Measurements from ENCODE around the gene CERCAM. TPM values are rescaled to one million over a fixed set of nuclear protein-coding genes. Genes with fewer than 3 reads are reported as not detected.

Gene CERCAM
- total and polyA plus RNA-seq, 2 experiments from 2014 or later, result 2.7 to 7.9 TPM

GRCh38 chr9:128454991-128455390 is 34.3 kb downstream of the CERCAM start (continued):
- TF ChIP-seq, protein P1, sequence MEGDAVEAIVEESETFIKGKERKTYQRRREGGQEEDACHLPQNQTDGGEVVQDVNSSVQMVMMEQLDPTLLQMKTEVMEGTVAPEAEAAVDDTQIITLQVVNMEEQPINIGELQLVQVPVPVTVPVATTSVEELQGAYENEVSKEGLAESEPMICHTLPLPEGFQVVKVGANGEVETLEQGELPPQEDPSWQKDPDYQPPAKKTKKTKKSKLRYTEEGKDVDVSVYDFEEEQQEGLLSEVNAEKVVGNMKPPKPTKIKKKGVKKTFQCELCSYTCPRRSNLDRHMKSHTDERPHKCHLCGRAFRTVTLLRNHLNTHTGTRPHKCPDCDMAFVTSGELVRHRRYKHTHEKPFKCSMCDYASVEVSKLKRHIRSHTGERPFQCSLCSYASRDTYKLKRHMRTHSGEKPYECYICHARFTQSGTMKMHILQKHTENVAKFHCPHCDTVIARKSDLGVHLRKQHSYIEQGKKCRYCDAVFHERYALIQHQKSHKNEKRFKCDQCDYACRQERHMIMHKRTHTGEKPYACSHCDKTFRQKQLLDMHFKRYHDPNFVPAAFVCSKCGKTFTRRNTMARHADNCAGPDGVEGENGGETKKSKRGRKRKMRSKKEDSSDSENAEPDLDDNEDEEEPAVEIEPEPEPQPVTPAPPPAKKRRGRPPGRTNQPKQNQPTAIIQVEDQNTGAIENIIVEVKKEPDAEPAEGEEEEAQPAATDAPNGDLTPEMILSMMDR (conservative IDR thresholded peaks at IDR 0.05; ENCODE audit: low read depth in 2 of 2), result no peak
- TF ChIP-seq, protein P2, sequence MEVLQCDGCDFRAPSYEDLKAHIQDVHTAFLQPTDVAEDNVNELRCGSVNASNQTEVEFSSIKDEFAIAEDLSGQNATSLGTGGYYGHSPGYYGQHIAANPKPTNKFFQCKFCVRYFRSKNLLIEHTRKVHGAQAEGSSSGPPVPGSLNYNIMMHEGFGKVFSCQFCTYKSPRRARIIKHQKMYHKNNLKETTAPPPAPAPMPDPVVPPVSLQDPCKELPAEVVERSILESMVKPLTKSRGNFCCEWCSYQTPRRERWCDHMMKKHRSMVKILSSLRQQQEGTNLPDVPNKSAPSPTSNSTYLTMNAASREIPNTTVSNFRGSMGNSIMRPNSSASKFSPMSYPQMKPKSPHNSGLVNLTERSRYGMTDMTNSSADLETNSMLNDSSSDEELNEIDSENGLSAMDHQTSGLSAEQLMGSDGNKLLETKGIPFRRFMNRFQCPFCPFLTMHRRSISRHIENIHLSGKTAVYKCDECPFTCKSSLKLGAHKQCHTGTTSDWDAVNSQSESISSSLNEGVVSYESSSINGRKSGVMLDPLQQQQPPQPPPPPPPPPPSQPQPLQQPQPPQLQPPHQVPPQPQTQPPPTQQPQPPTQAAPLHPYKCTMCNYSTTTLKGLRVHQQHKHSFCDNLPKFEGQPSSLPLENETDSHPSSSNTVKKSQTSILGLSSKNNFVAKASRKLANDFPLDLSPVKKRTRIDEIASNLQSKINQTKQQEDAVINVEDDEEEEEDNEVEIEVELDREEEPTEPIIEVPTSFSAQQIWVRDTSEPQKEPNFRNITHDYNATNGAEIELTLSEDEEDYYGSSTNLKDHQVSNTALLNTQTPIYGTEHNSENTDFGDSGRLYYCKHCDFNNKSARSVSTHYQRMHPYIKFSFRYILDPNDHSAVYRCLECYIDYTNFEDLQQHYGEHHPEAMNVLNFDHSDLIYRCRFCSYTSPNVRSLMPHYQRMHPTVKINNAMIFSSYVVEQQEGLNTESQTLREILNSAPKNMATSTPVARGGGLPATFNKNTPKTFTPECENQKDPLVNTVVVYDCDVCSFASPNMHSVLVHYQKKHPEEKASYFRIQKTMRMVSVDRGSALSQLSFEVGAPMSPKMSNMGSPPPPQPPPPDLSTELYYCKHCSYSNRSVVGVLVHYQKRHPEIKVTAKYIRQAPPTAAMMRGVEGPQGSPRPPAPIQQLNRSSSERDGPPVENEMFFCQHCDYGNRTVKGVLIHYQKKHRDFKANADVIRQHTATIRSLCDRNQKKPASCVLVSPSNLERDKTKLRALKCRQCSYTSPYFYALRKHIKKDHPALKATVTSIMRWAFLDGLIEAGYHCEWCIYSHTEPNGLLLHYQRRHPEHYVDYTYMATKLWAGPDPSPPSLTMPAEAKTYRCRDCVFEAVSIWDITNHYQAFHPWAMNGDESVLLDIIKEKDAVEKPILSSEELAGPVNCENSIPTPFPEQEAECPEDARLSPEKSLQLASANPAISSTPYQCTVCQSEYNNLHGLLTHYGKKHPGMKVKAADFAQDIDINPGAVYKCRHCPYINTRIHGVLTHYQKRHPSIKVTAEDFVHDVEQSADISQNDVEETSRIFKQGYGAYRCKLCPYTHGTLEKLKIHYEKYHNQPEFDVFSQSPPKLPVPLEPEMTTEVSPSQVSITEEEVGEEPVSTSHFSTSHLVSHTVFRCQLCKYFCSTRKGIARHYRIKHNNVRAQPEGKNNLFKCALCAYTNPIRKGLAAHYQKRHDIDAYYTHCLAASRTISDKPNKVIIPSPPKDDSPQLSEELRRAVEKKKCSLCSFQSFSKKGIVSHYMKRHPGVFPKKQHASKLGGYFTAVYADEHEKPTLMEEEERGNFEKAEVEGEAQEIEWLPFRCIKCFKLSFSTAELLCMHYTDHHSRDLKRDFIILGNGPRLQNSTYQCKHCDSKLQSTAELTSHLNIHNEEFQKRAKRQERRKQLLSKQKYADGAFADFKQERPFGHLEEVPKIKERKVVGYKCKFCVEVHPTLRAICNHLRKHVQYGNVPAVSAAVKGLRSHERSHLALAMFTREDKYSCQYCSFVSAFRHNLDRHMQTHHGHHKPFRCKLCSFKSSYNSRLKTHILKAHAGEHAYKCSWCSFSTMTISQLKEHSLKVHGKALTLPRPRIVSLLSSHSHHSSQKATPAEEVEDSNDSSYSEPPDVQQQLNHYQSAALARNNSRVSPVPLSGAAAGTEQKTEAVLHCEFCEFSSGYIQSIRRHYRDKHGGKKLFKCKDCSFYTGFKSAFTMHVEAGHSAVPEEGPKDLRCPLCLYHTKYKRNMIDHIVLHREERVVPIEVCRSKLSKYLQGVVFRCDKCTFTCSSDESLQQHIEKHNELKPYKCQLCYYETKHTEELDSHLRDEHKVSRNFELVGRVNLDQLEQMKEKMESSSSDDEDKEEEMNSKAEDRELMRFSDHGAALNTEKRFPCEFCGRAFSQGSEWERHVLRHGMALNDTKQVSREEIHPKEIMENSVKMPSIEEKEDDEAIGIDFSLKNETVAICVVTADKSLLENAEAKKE (CRISPR knock-in tag; IDR thresholded peaks at IDR 0.05), result no peak
- no peak for TF ChIP-seq ZNF331 (CRISPR knock-in tag; IDR thresholded peaks at IDR 0.05; ENCODE audit: low read depth)

DNA sequence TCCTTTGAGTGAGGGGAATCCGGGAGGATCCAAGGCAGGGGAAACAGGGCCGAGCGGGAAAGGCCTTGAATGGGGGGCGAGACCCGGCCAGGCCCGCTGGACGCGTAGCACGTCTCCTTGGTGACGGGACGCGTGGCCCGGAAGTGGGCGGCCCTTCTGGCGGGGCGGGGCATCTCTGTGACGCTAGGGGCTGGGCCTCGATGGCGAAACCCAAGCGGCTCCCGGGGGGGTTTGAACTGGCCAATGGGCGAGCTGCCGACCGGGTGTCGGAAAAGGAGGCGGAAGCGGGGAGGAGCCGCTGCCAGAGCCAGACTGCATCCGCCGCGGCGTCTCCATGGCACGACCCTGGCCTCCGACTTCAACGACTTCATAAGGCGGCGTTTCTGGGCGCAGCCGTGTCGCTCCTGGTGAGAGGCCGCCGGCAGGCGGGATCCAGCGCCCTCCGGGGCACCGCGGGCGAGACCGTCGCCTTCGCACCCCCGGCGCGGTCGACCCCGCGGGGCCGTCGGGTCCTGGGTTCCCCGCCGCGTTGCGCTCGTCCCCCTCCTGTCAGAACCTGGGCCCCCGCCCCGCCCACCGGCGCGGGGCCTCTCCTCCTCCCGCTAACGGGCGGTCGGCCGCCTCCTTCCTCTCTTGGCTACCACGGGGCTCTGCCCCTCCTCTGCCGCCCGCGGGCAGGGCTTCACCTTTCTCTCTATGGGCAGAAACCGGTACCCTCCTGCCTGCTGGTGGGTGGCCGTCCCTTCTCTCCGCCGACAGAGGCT is 35.4 kb downstream of the CERCAM start, which contains the start of gene ODF2:
TSS of gene ODF2 (plus strand) at position 158 of the 764 bp plus-strand sequence. CDS start at position 244, 86 bp downstream.
- peaks cover 16% of the 10 kb centered on the region; the same call in 1 of the 2 replicates for H4K20me1 ChIP-seq (replicated peaks; ENCODE audit: insufficient read depth)
- peaks cover 32% of the 10 kb centered on the region for H3K27me3 ChIP-seq (ENCODE audit: insufficient read depth)
- peaks cover 10% of the 10 kb centered on the region; the same call in 1 of the 2 replicates for H3K4me1 ChIP-seq (ENCODE audit: insufficient read depth)
- peak within 1 kb of the TSS; percentile 92 for H3K4me3 ChIP-seq
- H3K36me3 ChIP-seq (ENCODE audit: insufficient read depth), result peaks cover 6% of the 10 kb centered on the region; the same call in 1 of the 2 replicates
- DNase-seq (ENCODE audit: low spot score) (peak; percentile 99), ATAC-seq (peak; percentile 80)
- peaks cover 9% of the 10 kb centered on the region; the same call in 1 of the 2 replicates for H3F3A ChIP-seq (replicated peaks; ENCODE audit: low read depth)
- H3K27me3 Mint-ChIP-seq (ENCODE audit: insufficient read depth, low read depth, poor library complexity), result peaks cover 38% of the 10 kb centered on the region
- H2AFZ ChIP-seq, result peak within 1 kb of the TSS; percentile 98
- no peaks in the 10 kb centered on the region for H3K9me3 Mint-ChIP-seq
- H3K4me1 Mint-ChIP-seq, result peaks cover 12% of the 10 kb centered on the region
- H3K27ac Mint-ChIP-seq, result peak within 1 kb of the TSS; percentile 89
- H3K79me2 ChIP-seq (replicated peaks; ENCODE audit: insufficient read depth), result no peaks in the 10 kb centered on the region
- peak within 1 kb of the TSS; percentile 81 for H3K4me3 Mint-ChIP-seq
- H3K27ac ChIP-seq (ENCODE audit: low read depth), result 0 out of 2 replicates have a peak within 1 kb of the TSS, but pooled peaks have one; percentile 39
- peak within 1 kb of the TSS; percentile 94 for H3K4me2 ChIP-seq
- H3K9me2 ChIP-seq (ENCODE audit: insufficient read depth), result no peaks in the 10 kb centered on the region
- H3K36me3 Mint-ChIP-seq (ENCODE audit: low read depth), result peaks cover 20% of the 10 kb centered on the region
- TF ChIP-seq NANOG (IDR thresholded peaks at IDR 0.05; ENCODE audit: borderline replicate concordance), result no peak
- TF ChIP-seq ZNF331 (CRISPR knock-in tag; IDR thresholded peaks at IDR 0.05; ENCODE audit: low read depth), result no peak
- TF ChIP-seq EZH2phosphoT487 (IDR thresholded peaks at IDR 0.05; ENCODE audit: unreplicated experiment), result no peak
- TF ChIP-seq POLR2AphosphoS5 (IDR thresholded peaks at IDR 0.05; ENCODE audit: low read depth), result peak; percentile 67; the same call in 1 of the 2 replicates
- TF ChIP-seq, protein P1 (conservative IDR thresholded peaks at IDR 0.05; ENCODE audit: low read depth in 2 of 2), result no peak
- TF ChIP-seq REST (IDR thresholded peaks at IDR 0.05; ENCODE audit: unreplicated experiment), result no peak
- TF ChIP-seq EZH2 (IDR thresholded peaks at IDR 0.05; ENCODE audit: low read depth, unreplicated experiment), result no peak
